HepG2 (cell line): ENCODE data around the gene FBXW4. TPM values are rescaled to one million over a fixed set of nuclear protein-coding genes. Genes with fewer than 3 reads are reported as not detected.

ENCODE experiments used
- ARID3A ChIP-seq: IDR thresholded peaks from 2 replicates; pipeline ENCODE4 v1.6.1; 2012; ENCODE audit warnings: low read depth, low read length, improper control_type of control experiment
- ATF4 ChIP-seq, 2 experiments: fragments of 450-650 bp in 1 of 2; sonication (generic) in 1 of 2; formaldehyde crosslinking; IDR thresholded peaks; 2 replicates each; pipeline versions ENCODE4 v1.5.0 to v1.8.0; 2020 to 2022; ENCODE audit warnings: mild to moderate bottlenecking in 1 of 2, missing genetic modification reagents in 1 of 2
- CCAR2 ChIP-seq: fragments of 200-400 bp; formaldehyde crosslinking; optimal IDR thresholded peaks from 2 replicates; pipeline ENCODE3; 2018; ENCODE audit warnings: low read depth, mild to moderate bottlenecking, low read length, moderate library complexity
- ETS1 ChIP-seq: sonication (generic); formaldehyde crosslinking; IDR thresholded peaks from 2 replicates; pipeline ENCODE4 v1.4.0; 2020; ENCODE audit warnings: missing genetic modification reagents
- GATAD1 ChIP-seq: IDR thresholded peaks from 2 replicates; pipeline ENCODE4 v1.6.1; 2016; ENCODE audit warnings: missing genetic modification reagents, missing compliant biosample characterization
- HIVEP1 ChIP-seq: sonication (generic); formaldehyde crosslinking; IDR thresholded peaks from 2 replicates; pipeline ENCODE4 v1.4.0; 2020; ENCODE audit warnings: mild to moderate bottlenecking, missing genetic modification reagents
- NFIB ChIP-seq: sonication (generic); formaldehyde crosslinking; IDR thresholded peaks from 2 replicates; pipeline ENCODE4 v1.9.0; 2021; ENCODE audit warnings: missing genetic modification reagents, mild to moderate bottlenecking, borderline replicate concordance
- SMARCC2 ChIP-seq: fragments of 450-650 bp; IDR thresholded peaks from 2 replicates; pipeline ENCODE4 v1.6.1; 2017; ENCODE audit warnings: antibody characterized with exemption, mild to moderate bottlenecking
- TRIM24 ChIP-seq: sonication (generic); formaldehyde crosslinking; IDR thresholded peaks from 2 replicates; pipeline ENCODE4 v1.8.0; 2022; ENCODE audit warnings: mild to moderate bottlenecking, missing genetic modification reagents
- ZNF18 ChIP-seq: sonication (generic); formaldehyde crosslinking; IDR thresholded peaks from 2 replicates; pipeline ENCODE4 v1.8.0; 2022; ENCODE audit warnings: mild to moderate bottlenecking, missing genetic modification reagents; ENCODE audit not compliant: insufficient replicate concordance
- ZNF318 ChIP-seq: sonication (generic); formaldehyde crosslinking; IDR thresholded peaks from 2 replicates; pipeline ENCODE4 v1.4.0; 2020; ENCODE audit warnings: mild to moderate bottlenecking, missing genetic modification reagents
- ZNF383 ChIP-seq: sonication (generic); formaldehyde crosslinking; IDR thresholded peaks from 2 replicates; pipeline ENCODE4 v1.4.0; 2020; ENCODE audit warnings: missing genetic modification reagents, mild to moderate bottlenecking, borderline replicate concordance
- polyA plus RNA-seq, 8 experiments: library from polyadenylated mRNA; depleted of rRNA in 3 of 8; stranded (reverse) in 7 of 8; unstranded in 1 of 8; fragments of >200 nt; fragmentation: Illumina TruSeq in 4 of 8; extraction: Trizol in 4 of 8; gene quantifications; 2 replicates each; pipeline versions ENCODE4 v1.2.1 to v1.2.3, GENCODE V29; 2011 to 2016; ENCODE audit warnings: low read depth in 4 of 8, missing spikeins in 1 of 8, mixed read lengths in 1 of 8; ENCODE audit not compliant: insufficient read depth in 1 of 8
- total RNA-seq, 5 experiments: library from RNA; depleted of rRNA; stranded (reverse); fragments of >200 nt; fragmentation: Illumina TruSeq; extraction: Trizol; gene quantifications; 2 replicates each; pipeline ENCODE4 v1.2.3, GENCODE V29; 2016; ENCODE audit warnings: low read depth in 1 of 5

FBXW4 gene
- total and polyA plus RNA-seq, 2 of the 13 experiments (the other 11 are each of a cell fraction or from before 2014, with no cell fraction given): 23.5 to 33.7 TPM

- TF ChIP-seq ZNF18 (no peak), ZNF383 (CRISPR knock-in tag) (no peak), GATAD1 (CRISPR knock-in tag) (peak; percentile 92), ZNF318 (CRISPR knock-in tag) (0 out of 2 replicates have a peak, but pooled peaks have one; percentile 21), TRIM24 (CRISPR knock-in tag) (no peak), SMARCC2 (no peak), HIVEP1 (CRISPR knock-in tag) (0 out of 2 replicates have a peak, but pooled peaks have one; percentile 44), CCAR2 (no peak), ARID3A (no peak), ETS1 (0 out of 2 replicates have a peak, but pooled peaks have one; percentile 55), NFIB (CRISPR knock-in tag) (no peak), ATF4 (CRISPR knock-in tag; IDR thresholded peaks at IDR 0.05) (no peak)
These were observed 107.0 kb downstream of the FBXW4 start, which contains the start of the genes DPCD and POLL (continued) for GRCh38 chr10:101587725-101588653.
